GM20000 (cell line): ENCODE data around the gene PTPRR.

ENCODE experiments used
- DNase-seq: peaks from one replicate; pipeline ENCODE4 v3.0.0; 2012; ENCODE audit warnings: low spot score
- CTCF ChIP-seq: IDR thresholded peaks from 2 replicates; pipeline ENCODE4 v1.5.1; 2012; ENCODE audit warnings: mild to moderate bottlenecking, control low read depth; ENCODE audit errors: extremely low read depth, missing control alignments

The PTPRR gene

GRCh38 chr12:70706611-70707010 is 213.9 kb downstream of the PTPRR start:
- TF ChIP-seq CTCF, result no peak
- DNase-seq, result no peak

- no peak for TF ChIP-seq CTCF
- DNase-seq, result no peak
Measured at GRCh38 chr12:70698345-70698744, 222.2 kb downstream of the PTPRR start.

- TF ChIP-seq CTCF, result no peak
- no peak for DNase-seq
Measured at GRCh38 chr12:70695361-70696023, 225.0 kb downstream of the PTPRR start.

- no peak for TF ChIP-seq CTCF
- DNase-seq, result no peak
Measured at GRCh38 chr12:70692681-70693288, 227.8 kb downstream of the PTPRR start.

GRCh38 chr12:70691018-70691672 is 229.4 kb downstream of the PTPRR start:
- no peak for TF ChIP-seq CTCF
- DNase-seq, result no peak

GRCh38 chr12:70686907-70687306 is 233.6 kb downstream of the PTPRR start:
- no peak for DNase-seq
- TF ChIP-seq CTCF, result no peak

- TF ChIP-seq CTCF, result no peak
- DNase-seq, result no peak
Measured at GRCh38 chr12:70686299-70686698, 234.2 kb downstream of the PTPRR start.
